Activated T-cell treated with anti-CD3 and anti-CD28 coated beads, Interleukin-2, amount 50 U/mL, for 24 hours (primary cell): ENCODE results near the gene ARHGAP26.
"Not testable (repeated sequence)": the region's sequence is repeated elsewhere in the genome, so short reads cannot be mapped to it uniquely, and the experiment has no call there.

Experiments
- DNase-seq: peaks from one replicate; pipeline ENCODE4 v3.0.0-alpha.2; 2020
- H3K27ac Mint-ChIP-seq: 2 replicates; pipeline ENCODE4 v1.8.0; 2020; ENCODE audit warnings: mild to moderate bottlenecking, mixed read lengths
- H3K27me3 Mint-ChIP-seq: 2 replicates; pipeline ENCODE4 v1.8.0; 2020; ENCODE audit warnings: mixed read lengths
- H3K36me3 Mint-ChIP-seq: 2 replicates; pipeline ENCODE4 v1.8.0; 2020; ENCODE audit warnings: low read depth, mixed read lengths
- H3K4me1 Mint-ChIP-seq: 2 replicates; pipeline ENCODE4 v1.8.0; 2020; ENCODE audit warnings: low read depth, mixed read lengths
- H3K4me3 Mint-ChIP-seq: 2 replicates; pipeline ENCODE4 v1.8.0; 2020; ENCODE audit warnings: mild to moderate bottlenecking, moderate library complexity, mixed read lengths
- H3K9me3 Mint-ChIP-seq: 2 replicates; pipeline ENCODE4 v1.8.0; 2020; ENCODE audit warnings: mixed read lengths

Gene ARHGAP26

GRCh38 chr5:143197260-143197656, 427.1 kb downstream of the ARHGAP26 start:
- DNase-seq = no peak
- H3K4me3 Mint-ChIP-seq = no peak overlapping the region
- H3K27ac Mint-ChIP-seq = peak overlapping the region; percentile 35
- H3K36me3 Mint-ChIP-seq = peaks cover 9% of the 10 kb centered on the region
- no peaks in the 10 kb centered on the region for H3K27me3 Mint-ChIP-seq
- H3K9me3 Mint-ChIP-seq = no peaks in the 10 kb centered on the region
- H3K4me1 Mint-ChIP-seq = peaks cover 20% of the 10 kb centered on the region

- H3K36me3 Mint-ChIP-seq = peaks cover 16% of the 10 kb centered on the region
These were observed 428.2 kb downstream of the ARHGAP26 start for GRCh38 chr5:143198332-143198731.

GRCh38 chr5:143199161-143199560, 429.0 kb downstream of the ARHGAP26 start:
- no peaks in the 10 kb centered on the region for H3K27me3 Mint-ChIP-seq
- H3K4me1 Mint-ChIP-seq = peaks cover 20% of the 10 kb centered on the region
- H3K4me3 Mint-ChIP-seq = no peak overlapping the region
- no peak for DNase-seq
- H3K27ac Mint-ChIP-seq = no peak overlapping the region
- peaks cover 14% of the 10 kb centered on the region for H3K36me3 Mint-ChIP-seq
- H3K9me3 Mint-ChIP-seq = no peaks in the 10 kb centered on the region

More at GRCh38 chr5:143198332-143198731, 428.2 kb downstream of the ARHGAP26 start:
- Mint-ChIP-seq H3K27ac (no peak overlapping the region), H3K9me3 (no peaks in the 10 kb centered on the region), H3K4me1 (peaks cover 20% of the 10 kb centered on the region), H3K27me3 (no peaks in the 10 kb centered on the region), H3K4me3 (no peak overlapping the region)
- DNase-seq = no peak

- no peaks in the 10 kb centered on the region for H3K9me3 Mint-ChIP-seq
- H3K27ac Mint-ChIP-seq = no peak overlapping the region
- H3K4me3 Mint-ChIP-seq = no peak overlapping the region
- DNase-seq = no peak
- H3K4me1 Mint-ChIP-seq = peaks cover 20% of the 10 kb centered on the region
- H3K27me3 Mint-ChIP-seq = no peaks in the 10 kb centered on the region
- peaks cover 14% of the 10 kb centered on the region for H3K36me3 Mint-ChIP-seq
These were observed 429.7 kb downstream of the ARHGAP26 start for GRCh38 chr5:143199843-143200242.

DNA sequence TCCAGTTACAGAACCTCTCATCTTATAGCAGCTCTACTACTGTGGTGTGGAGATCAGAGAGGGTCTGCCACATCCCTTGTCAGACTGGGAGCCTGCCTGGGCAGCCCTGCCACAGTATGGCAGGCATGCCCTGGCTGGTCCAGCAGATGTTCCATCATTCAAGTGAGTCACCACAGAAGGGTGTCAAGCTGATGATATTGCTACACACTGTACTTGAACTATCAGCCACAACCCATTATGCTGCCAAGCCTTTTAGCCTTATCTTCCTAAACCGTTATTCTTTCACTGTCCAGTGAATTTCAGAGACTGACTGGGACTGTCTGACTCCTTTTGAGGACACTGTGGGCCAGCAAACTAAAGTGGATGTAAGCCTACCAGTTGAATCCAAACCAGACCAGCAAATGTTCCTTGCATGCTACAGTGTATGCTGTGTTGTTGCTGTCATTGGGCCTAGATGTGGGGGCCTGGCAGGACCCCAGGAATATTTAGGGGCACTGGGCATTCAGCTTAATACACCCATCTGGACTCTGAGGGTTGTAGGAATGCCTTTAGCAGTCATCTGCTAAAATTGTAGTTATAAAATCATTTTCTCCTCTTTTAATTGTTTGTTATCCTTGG, 430.7 kb downstream of the ARHGAP26 start:
- no peaks in the 10 kb centered on the region for H3K9me3 Mint-ChIP-seq
- H3K4me1 Mint-ChIP-seq = peaks cover 21% of the 10 kb centered on the region
- H3K4me3 Mint-ChIP-seq = no peak overlapping the region
- H3K27me3 Mint-ChIP-seq = no peaks in the 10 kb centered on the region
- peaks cover 14% of the 10 kb centered on the region for H3K36me3 Mint-ChIP-seq
- no peak overlapping the region for H3K27ac Mint-ChIP-seq
- DNase-seq = no peak

- no peaks in the 10 kb centered on the region for H3K9me3 Mint-ChIP-seq
- H3K4me3 Mint-ChIP-seq = no peak overlapping the region
- no peak for DNase-seq
- H3K27me3 Mint-ChIP-seq = no peaks in the 10 kb centered on the region
- H3K27ac Mint-ChIP-seq = no peak overlapping the region
- peaks cover 23% of the 10 kb centered on the region for H3K4me1 Mint-ChIP-seq
- peaks cover 14% of the 10 kb centered on the region for H3K36me3 Mint-ChIP-seq
These were observed 431.4 kb downstream of the ARHGAP26 start for GRCh38 chr5:143201589-143201988.

DNA sequence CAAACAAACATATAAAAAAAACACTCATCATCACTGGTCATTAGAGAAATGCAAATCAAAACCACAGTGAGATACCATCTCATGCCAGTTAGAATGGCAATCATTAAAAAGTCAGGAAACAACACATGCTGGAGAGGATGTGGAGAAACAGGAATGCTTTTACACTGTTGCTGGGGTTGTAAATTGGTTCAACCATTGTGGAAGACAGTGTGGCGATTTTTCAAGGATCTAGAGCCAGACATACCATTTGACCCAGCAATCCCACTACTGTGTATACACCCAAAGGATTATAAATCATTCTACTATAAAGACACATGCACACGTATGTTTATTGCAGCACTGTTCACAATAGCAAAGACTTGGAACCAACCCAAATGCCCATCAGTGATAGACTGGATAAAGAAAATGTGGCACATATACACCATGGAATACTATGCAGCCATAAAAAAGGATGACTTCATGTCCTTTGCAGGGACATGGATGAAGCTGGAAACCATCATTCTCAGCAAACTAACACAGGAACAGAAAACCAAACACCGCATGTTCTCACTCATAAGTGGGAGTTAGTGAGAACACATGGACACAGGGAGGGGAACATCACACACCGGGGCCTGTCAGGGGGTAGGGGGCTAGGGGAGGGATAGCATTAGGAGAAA, 433.3 kb downstream of the ARHGAP26 start:
- Mint-ChIP-seq H3K4me1 (peaks cover 24% of the 10 kb centered on the region), H3K36me3 (peaks cover 18% of the 10 kb centered on the region)
- H3K9me3 Mint-ChIP-seq, H3K27ac Mint-ChIP-seq, DNase-seq, H3K27me3 Mint-ChIP-seq, H3K4me3 Mint-ChIP-seq: not testable (repeated sequence)

DNA sequence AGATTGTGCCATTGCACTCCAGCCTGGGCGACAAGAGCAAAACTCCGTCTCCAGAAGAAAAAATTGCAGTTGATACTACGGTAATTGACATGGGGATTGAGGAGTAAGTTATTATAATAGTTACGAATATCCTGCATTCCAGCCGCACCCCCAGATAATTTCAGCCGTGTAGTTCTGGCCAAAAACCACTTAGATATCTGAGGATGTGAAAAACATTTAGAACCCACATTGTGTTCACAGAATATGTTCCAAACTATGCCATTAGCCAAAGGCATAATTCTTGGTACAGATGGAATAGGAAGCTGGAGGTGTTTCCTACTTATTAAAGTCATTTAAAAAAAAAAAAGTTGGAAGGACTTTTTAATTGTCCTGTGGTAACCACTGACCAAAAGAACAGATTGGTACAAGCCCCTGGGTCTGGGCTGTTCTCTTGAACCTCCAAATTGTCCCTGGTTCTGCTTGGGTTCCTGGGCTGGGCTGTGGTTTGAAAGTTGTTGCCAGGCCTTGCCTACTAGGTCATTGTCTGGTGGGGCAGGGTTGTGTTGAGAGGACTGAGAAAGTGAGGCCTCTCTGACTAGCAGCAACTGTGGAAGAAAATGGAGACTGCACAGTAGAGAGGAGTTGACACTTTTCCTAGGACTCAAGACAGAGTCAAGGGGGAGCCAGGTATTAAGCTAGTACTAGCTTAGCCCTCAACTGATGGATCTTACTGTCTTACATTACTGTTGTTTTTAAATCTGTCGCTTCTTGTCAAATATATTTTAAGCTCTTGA, 434.5 kb downstream of the ARHGAP26 start:
- Mint-ChIP-seq H3K27ac (no peak overlapping the region), H3K27me3 (no peaks in the 10 kb centered on the region), H3K9me3 (no peaks in the 10 kb centered on the region), H3K4me1 (peaks cover 27% of the 10 kb centered on the region), H3K4me3 (no peak overlapping the region), H3K36me3 (peaks cover 18% of the 10 kb centered on the region)
- DNase-seq = no peak

DNA sequence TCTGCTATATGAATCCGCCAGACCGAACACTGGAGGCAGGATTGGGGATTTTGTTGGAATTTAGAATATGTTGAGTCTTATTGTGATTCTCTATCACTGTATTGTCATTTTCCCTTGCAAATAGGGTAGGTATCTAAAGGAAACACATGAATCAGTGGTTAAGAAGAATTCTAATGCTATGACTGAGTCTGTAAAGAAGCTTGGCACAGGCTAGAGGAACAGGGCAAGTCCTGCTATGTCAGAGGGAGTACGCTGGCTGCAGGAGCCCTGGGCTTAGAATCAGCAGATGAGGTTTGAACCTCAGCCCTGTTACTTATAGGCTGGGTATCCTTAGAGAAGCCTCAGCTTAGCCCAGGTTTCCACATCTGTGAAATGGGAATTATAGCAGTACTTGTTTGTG, 435.2 kb downstream of the ARHGAP26 start:
- Mint-ChIP-seq H3K4me3 (no peak overlapping the region), H3K36me3 (peaks cover 18% of the 10 kb centered on the region), H3K27ac (no peak overlapping the region), H3K27me3 (no peaks in the 10 kb centered on the region), H3K9me3 (no peaks in the 10 kb centered on the region), H3K4me1 (peaks cover 27% of the 10 kb centered on the region)
- no peak for DNase-seq

- peak overlapping the region; percentile 79 for H3K27ac Mint-ChIP-seq
- no peak for DNase-seq
- H3K27me3 Mint-ChIP-seq = no peaks in the 10 kb centered on the region
- H3K9me3 Mint-ChIP-seq = no peaks in the 10 kb centered on the region
- H3K4me1 Mint-ChIP-seq = peaks cover 27% of the 10 kb centered on the region
- H3K4me3 Mint-ChIP-seq = no peak overlapping the region
- H3K36me3 Mint-ChIP-seq = peaks cover 21% of the 10 kb centered on the region
These were observed 435.7 kb downstream of the ARHGAP26 start for GRCh38 chr5:143205883-143206195.

GRCh38 chr5:143206196-143207053, 436.2 kb downstream of the ARHGAP26 start:
- peak overlapping the region; percentile 79 for H3K27ac Mint-ChIP-seq
- no peaks in the 10 kb centered on the region for H3K27me3 Mint-ChIP-seq
- H3K4me1 Mint-ChIP-seq = peaks cover 27% of the 10 kb centered on the region
- H3K9me3 Mint-ChIP-seq = no peaks in the 10 kb centered on the region
- no peak for DNase-seq
- peaks cover 20% of the 10 kb centered on the region for H3K36me3 Mint-ChIP-seq
- H3K4me3 Mint-ChIP-seq = no peak overlapping the region

DNA sequence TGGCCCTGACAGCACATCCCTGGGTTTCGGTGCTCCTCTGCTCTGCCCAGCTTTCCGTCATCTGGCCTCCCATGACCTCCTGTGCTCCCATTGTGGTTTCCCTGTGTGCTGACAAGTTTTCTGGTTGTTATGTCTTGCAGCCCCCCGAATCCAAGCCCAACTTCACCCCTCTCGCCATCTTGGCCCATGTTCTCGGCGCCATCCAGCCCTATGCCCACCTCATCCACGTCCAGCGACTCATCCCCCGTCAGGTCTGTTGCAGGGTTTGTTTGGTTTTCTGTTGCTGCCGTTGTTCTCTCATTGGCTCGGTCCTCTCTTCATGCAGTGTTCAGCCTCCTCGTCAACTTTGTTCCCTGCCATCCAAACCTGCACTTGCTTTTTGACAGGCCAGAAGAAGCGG, 436.9 kb downstream of the ARHGAP26 start:
- no peaks in the 10 kb centered on the region for H3K9me3 Mint-ChIP-seq
- H3K4me1 Mint-ChIP-seq = peaks cover 27% of the 10 kb centered on the region
- peak overlapping the region; percentile 79 for H3K27ac Mint-ChIP-seq
- H3K4me3 Mint-ChIP-seq = no peak overlapping the region
- no peaks in the 10 kb centered on the region for H3K27me3 Mint-ChIP-seq
- peaks cover 19% of the 10 kb centered on the region for H3K36me3 Mint-ChIP-seq
- DNase-seq = no peak

DNA sequence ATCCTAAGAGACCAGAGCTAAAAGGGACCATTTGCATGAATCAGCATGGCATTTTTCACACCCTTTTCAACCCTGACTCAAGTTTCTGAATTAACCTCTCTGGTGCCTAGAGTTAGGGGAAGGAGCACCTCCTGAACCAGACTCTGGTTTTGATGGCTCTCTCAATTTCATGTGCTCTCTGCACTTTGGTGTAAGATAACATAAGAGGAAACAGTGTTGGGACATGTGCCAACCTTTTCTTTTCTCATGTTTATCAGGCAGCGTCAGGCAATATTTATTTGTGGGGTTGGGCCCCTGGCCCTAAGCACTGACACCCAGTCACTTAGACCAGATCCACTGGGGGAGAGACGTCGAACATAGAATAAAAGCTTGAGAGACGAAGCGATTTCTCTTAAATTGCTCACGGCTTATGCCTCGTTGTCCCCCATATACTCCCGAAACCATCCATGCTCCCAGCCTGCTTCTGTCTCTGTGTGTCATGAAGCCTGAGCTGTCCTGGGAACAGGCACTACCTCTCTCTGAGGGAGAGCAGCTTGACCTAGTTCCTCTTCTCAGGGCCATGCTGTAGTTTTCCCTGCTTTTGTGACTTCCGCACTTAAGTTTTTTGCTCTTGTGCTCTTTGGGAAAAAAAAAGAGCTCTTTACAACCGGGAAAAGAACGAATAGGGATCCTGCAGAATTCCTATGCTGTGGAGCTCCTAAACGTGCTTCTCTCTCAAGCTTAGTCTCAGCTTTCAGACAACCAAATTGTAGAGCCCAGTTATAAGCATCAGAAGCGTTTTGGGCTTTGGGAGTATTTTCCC, 437.6 kb downstream of the ARHGAP26 start:
- H3K4me1 Mint-ChIP-seq = peaks cover 27% of the 10 kb centered on the region
- no peak overlapping the region for H3K4me3 Mint-ChIP-seq
- no peaks in the 10 kb centered on the region for H3K27me3 Mint-ChIP-seq
- DNase-seq = no peak
- H3K36me3 Mint-ChIP-seq = peaks cover 15% of the 10 kb centered on the region
- no peaks in the 10 kb centered on the region for H3K9me3 Mint-ChIP-seq
- peak overlapping the region; percentile 13 for H3K27ac Mint-ChIP-seq

GRCh38 chr5:143208365-143208641, 438.1 kb downstream of the ARHGAP26 start:
- Mint-ChIP-seq H3K27me3 (no peaks in the 10 kb centered on the region), H3K36me3 (peaks cover 13% of the 10 kb centered on the region), H3K27ac (no peak overlapping the region), H3K4me3 (no peak overlapping the region), H3K9me3 (no peaks in the 10 kb centered on the region), H3K4me1 (peaks cover 29% of the 10 kb centered on the region)
- DNase-seq = no peak
